Renal pelvis (tissue), 3 donors: ENCODE results near the gene FADD. TPM values are rescaled to one million over a fixed set of nuclear protein-coding genes. Genes with fewer than 3 reads are reported as not detected.

Source experiments
- polyA plus RNA-seq, 3 donors: library from polyadenylated mRNA; unstranded; fragments of 120-200 nt; gene quantifications; one replicate each; pipeline ENCODE4 v1.2.1, GENCODE V29; 2013; ENCODE audit not compliant: insufficient read length in 3 of 3

FADD gene
- polyA plus RNA-seq, 3 donors: 18.7 to 23.3 (median 19.5) TPM

Other genes starting within 250 kb of the FADD start
- 10 to 100 TPM; 13.1 to 16.8 (median 15.2) TPM for gene ANO1, start 125.0 kb upstream of the FADD start, polyA plus RNA-seq
- 10 to 100 TPM; 46.3 to 60.2 (median 55.9) TPM for gene PPFIA1, start 67.4 kb downstream of the FADD start, polyA plus RNA-seq
- gene CTTN, start 195.2 kb downstream of the FADD start, polyA plus RNA-seq: 100 to 1,000 TPM; 166 to 234 (median 223) TPM